HG03045 (cell line): ENCODE data around the gene RHBDD3.
"Not testable (repeated sequence)": the region's sequence is repeated elsewhere in the genome, so short reads cannot be mapped to it uniquely, and the experiment has no call there.

Experiments
- ATAC-seq: cut with Tn5 transposase; IDR thresholded peaks from one replicate; pipeline ENCODE4 v1.9.1; 2021; ENCODE audit warnings: mild to moderate bottlenecking, moderate library complexity; ENCODE audit not compliant: unreplicated experiment

The RHBDD3 gene

GRCh38 chr22:29253561-29254285 is 14.1 kb downstream of the RHBDD3 start:
- no peak for ATAC-seq

DNA sequence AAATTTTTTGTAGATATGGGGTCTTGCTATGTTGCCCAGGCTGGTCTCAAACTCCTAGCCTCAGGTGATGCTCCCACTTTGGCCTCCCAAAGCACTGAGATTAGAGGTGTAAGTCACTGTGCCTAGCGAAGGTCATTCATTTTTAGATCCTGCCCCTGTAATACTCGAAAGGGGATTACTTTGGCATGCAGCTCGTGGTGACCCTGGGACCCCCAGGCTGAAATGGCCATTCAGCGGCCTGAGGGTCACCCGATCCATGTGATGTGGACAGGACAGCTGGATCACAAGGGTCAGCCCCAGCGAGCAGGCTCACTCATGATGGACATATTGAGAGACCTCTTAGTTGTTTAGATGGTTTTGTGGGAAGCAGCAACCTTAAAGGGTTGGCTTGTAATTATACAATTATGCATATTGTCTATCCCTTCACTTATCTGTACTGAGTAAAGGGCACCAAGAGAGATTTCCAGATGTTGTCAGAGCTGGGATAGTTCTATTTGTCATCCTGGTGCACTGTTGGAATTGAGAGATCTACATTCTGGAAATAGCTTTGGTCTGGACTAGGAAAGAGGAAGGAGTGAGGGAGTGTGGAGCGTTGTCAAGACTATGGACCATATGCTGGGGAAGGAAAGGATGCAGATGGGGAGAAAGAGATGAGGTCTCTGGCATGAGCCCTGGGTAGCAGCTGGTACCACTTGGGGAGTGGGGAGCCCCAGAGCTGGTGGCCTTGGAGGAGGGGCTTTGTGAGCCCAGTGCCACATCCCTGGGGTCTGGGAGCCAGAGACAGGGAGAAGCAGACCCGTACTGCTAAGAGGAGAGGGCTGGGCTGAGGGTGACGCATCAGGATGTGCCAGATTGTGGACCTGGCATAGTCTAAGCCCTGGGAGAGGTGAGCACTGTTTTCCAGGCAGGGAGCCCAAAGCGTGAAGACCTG is 15.5 kb downstream of the RHBDD3 start:
- no peak for ATAC-seq

GRCh38 chr22:29251265-29251664 is 16.5 kb downstream of the RHBDD3 start:
- no peak for ATAC-seq

GRCh38 chr22:29247891-29248290 is 19.9 kb downstream of the RHBDD3 start:
- not testable (repeated sequence) for ATAC-seq

GRCh38 chr22:29245626-29246385 is 22.0 kb downstream of the RHBDD3 start:
- no peak for ATAC-seq

- no peak for ATAC-seq
Observed at GRCh38 chr22:29244785-29245625, 22.8 kb downstream of the RHBDD3 start.

DNA sequence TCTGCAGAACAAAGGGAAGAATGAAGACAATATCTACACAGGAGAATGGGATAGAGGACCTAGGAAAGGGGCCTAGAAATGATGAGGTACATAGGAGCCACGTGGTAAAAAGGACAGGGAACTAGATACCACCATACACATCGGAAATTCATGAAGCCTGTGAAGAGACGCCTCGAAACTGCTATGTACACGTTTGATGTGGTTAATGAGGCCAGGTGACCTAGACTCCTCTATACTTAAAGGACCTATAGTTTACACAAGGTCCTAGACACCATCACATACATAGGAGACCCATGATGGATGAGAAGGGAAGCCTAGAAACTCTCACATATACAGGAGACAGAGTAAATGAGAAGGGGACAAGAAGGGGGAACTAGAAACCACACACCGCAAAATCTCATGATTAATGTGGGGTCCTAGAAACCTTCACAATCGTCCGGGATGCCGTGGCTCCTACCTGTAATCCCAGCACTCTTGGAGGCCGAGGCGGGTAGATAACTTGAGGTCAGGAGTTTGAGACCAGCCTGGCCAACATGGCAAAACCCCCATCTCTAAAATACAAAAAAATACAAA is 23.8 kb downstream of the RHBDD3 start:
- ATAC-seq: no peak

DNA sequence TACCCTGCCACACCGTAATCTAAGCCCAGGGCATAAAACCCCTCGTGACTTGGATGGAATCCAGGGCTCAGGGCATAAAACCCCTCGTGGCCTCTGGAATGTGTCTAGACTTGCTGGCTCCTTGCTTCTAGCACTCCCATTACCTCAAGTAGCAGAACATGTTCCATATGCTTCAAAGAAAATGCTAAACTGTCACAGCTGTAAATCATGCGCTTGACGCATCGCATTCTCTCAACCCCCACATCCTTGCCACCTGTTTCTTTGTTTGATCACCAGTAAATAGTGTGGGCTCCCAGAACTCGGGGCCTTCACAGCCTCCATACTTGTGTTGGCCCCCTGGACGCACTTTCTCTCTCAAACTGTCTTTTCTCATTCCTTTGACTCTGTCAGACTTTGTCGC is 27.3 kb downstream of the RHBDD3 start:
- ATAC-seq: not testable (repeated sequence)

- ATAC-seq: no peak
Observed at GRCh38 chr22:29233277-29233877, 34.4 kb downstream of the RHBDD3 start.

DNA sequence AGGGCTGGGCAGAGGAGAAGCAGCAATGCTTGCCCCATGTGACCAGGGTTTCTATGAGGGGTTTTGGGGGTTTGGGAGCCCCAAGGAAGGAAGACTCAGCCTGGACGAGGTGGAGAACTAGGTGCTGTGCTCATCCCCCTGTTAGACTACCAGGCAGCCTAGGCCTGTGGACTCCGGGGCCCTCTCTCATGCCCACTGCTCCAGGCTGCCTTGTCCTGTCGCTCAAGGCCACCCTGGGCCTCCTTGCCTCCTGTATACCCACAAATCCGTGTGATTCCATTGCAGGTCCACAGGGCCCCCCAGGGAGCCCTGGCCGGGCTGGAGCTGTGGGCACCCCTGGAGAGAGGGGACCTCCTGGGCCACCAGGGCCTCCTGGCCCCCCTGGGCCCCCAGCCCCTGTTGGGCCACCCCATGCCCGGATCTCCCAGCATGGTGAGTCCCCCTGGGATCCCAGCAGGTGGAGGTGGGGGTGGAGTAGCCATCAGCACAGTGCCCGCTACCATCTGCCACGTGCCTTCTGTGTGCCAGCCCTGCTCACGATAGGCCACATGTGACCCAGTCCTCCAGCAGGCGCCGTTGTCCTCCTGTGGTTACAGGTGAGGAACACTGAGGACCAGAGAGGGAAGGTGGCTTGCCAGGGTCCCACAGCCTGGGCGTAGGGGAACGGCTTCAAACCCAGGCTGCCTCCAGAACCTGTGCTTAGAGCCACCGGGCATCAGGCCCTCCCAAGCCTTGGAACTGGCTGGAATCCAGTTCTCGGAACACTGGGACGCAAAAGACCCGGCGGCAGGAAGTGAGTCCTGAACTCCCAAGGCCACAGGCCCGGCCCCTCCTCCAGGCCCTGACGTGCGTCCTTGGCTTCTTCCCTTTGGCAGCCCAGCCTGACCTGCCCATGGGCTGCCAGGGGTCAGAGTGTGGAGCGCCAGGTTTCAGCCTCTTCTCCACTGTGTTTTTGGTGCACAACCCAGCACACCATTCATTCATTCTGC is 35.5 kb downstream of the RHBDD3 start:
- ATAC-seq: no peak

DNA sequence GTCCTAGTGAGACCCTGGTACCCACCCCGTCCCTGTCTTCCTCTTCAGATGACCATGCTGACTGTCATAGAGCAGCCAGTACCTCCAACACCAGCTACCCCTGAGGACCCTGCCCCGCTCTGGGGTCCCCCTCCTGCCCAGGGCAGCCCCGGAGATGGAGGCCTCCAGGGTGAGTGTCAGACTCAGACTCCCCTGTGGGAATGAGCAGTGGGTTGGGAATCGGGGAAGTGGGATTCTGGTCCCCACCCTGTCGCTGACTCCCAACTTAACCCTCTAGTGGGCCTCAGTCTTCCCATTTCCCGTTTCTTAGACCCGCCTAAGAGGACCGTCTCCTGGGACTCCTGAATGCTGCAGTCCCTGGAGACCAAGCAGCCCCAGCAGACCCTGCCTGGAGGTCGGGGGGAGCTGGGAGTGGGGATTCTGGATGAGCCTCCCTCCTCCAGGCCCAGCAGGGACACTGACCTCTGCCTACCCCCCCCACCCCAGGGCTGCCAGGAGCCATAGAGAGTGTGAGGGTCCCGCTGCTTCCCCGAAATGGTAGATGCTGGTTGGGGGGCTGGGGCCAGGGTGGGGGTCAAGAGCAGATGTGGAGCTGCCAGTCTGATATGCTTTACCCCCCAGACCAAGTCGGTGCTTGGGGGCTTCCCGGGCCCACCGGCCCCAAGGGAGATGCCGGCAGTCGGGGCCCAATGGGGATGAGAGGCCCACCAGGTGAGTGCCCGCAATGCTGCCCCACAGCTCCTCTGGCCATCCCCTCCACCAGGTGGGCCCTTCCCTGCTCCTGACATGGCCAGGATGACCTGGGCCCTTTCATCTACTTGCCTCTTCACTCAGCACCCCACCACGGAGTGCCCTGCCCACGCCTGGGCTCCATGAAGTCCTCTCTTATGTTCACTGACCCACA is 36.6 kb downstream of the RHBDD3 start:
- no peak for ATAC-seq

GRCh38 chr22:29226351-29226981 is 41.3 kb downstream of the RHBDD3 start:
- no peak for ATAC-seq

- no peak for ATAC-seq
Observed at GRCh38 chr22:29225422-29226090, 42.2 kb downstream of the RHBDD3 start.

- no peak for ATAC-seq
Observed at GRCh38 chr22:29224859-29225410, 42.8 kb downstream of the RHBDD3 start.

- ATAC-seq: no peak
Observed at GRCh38 chr22:29224121-29224858, 43.5 kb downstream of the RHBDD3 start.
